ENCODE results near the gene NFS1.
"Not testable (repeated sequence)": the region's sequence is repeated elsewhere in the genome, so short reads cannot be mapped to it uniquely, and the experiment has no call there.

NFS1 gene

DNA sequence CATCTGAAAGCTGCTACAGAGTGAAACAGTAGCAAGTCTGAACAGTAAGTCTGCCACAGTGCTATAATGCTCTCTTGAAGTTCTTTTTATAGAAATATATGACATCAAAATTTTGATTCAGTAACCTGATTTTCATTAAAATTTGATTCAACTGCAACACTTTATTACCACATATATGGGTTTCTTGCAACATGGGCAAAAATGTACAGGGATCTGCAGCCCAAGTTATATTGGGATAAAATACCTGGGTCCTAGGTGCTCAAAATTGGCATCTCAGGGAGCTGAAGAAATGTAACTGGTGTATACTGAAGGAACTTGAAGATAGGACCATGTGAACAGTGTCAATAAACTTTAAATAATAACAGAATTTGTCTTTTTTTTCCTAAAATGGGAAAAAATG lies 10.9 kb upstream of the NFS1 start:
- DNase-seq (ENCODE audit: low read depth in 2 of 2), result no peak

DNA sequence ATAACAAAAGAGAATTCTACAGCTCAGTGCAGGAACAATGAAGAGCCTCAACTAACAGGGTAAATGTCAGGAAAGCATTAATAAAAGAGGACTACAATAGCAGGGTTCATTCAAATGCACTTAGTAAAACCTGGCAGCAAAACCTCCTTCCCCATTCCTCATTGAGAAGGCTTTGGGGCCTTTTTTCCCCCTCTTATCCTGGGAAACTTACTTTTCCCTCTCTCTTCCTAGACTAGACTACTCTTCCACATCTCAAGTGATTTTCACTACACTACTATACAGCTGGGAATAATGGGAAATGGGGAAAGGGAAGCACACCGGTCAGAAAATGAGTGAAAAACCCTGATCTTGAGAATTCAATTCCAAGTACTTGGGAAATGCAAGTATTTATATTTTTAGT lies 10.1 kb upstream of the NFS1 start:
- no peak for DNase-seq (ENCODE audit: low read depth in 2 of 2)

DNA sequence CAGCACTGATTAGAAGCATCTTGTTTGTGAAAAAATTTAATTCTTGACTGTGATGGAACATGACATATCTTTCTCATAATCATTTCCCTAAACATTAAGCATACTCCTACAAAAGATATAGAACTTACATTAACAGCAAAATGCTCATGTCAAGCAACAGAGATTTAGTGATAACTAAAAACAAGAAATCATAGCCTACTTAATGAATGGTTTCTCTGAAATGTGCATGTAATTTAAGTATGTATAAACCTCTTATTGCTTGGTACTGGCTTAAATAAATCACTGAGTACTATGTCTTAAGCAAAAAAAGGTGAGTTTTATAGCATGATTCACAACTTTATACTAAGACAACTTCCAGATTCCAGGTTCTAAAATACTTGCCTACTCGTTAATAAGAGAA lies 9.3 kb upstream of the NFS1 start:
- no peak for DNase-seq (ENCODE audit: low read depth in 2 of 2)

DNA sequence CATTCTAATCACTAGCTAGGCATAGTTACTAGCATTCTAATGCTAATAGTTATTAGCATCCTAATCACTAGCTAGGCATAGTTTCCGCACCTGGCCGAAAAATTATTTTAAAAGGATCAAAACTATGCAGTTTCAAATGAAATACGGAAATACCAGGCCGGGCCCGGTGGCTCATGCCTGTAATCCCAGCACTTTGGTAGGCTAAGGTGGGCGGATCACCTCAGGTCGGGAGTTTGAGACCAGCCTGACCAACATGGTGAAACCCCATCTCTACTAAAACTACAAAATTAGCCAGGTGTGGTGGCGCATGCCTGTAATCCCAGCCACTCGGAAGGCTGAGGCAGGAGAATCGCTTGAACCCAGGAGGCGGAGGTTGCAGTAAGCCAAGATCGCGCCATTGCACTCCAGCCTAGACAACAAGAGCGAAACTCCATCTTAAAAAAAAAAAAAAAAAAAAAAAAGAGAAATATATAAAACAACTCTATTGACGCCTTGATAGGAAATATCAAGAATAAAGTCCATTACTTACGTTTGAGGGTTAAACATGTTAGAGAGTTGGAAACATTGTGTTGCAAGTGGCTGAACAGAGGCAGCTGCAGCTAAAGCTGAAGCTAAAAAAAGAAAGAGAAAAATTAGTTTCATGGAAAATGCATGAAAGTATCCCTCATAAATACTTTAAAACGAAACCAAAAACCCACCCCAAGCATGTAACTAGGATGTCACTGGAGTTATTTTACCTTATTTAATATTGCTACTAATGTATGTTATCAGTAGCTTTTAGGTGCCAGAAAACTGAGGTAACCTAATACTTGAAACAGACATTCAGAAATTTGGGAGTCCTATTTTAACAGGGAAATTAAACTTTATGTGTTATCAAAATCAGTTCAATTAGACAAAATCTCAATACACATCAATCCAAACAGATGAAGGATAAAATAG lies 7.7 kb upstream of the NFS1 start:
- DNase-seq (ENCODE audit: low read depth in 2 of 2), result not testable (repeated sequence)

- DNase-seq (ENCODE audit: low read depth in 2 of 2), result not testable (repeated sequence)
Observed at GRCh38 chr20:35705894-35706293, 6.7 kb upstream of the NFS1 start.

DNA sequence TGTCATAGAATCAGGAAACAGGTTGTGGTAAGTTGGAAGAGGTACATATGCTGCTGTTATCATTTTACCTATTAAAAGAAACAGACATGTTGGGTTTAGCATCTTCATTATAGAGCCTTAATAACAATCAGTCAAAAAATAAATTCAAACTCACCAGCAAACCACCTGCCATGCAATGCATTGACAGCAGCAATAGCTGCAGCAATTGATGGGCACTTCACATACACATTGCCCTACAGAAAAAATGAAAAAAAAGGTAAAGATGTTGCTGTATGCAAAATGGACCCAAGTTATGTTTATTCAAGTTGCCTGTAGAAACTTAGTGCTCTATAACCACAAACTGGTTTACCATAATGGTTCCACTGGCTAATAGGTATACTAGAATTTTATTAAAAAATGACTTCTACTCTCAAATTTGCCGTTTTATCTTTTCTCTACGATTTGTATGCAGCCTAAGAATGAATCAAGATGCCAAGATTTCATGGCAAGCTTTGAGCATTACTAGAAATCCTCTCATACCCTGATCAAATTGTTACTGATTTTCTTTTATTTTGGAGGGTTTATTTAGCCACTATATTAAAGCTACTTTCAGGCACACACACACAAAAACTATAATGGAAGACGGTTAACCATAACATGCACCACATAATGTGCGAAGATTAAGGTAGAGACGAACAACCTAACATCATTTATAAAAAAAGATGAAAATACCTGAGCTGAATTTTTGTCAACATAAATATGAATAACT lies 5.5 kb upstream of the NFS1 start:
- DNase-seq (ENCODE audit: low read depth in 2 of 2), result no peak

GRCh38 chr20:35702824-35703695 lies 3.9 kb upstream of the NFS1 start:
- no peak for DNase-seq (ENCODE audit: low read depth in 2 of 2)

DNA sequence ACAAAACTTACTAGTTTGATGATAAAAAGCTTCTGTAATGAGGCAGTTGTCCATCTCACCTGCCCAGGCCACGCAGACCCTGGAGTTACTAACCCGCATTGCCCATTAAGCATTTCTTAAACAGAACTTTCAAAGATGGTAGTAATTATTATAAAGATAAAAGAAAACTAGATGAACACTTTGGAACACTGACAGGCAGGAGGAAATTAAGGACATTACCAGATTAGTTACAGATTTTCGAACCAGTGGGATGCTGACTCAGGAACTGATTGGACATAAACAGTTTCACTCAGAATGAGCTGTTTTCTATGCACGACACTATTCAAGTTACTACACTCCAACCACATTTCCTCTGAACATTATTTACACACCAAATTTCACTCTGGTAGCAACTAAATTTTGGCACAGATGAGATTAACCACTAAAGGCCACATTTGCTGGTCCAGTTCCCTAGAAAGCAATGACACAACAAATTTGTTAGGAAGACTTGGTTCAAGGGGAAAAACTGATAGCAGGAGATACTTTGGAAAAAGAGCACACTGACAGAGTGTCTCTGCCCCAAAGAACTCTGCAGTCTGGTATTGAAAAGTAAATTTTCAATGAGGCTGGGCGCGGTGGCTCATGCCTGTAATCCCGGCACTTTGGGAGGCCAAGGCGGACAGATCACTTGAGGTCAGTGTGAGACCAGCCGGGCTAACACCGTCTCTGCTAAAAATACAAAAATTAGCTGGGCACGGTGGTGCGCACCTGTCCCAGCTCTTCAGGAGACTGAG lies 3.1 kb upstream of the NFS1 start:
- no peak for DNase-seq (ENCODE audit: low read depth in 2 of 2)

DNA sequence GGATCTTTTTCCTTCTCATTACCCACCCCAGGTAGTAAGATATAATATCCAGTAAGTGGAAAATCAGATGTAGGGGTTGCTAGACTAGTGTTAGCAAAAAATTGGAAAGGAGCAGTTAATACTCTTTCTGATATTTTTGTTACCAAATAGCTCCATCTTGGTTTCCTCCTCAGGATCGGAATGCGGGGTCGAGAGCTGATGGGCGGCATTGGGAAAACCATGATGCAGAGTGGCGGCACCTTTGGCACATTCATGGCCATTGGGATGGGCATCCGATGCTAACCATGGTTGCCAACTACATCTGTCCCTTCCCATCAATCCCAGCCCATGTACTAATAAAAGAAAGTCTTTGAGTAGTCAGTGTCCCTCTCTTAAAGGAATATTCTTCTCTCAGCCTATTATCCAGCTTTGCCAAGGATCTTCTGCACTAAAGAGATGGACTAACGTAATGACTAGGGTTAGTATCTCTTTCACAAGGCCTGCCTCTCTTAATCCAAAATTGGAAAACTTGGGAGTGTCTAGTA lies 1.5 kb upstream of the NFS1 start:
- DNase-seq (ENCODE audit: low read depth in 2 of 2), result no peak

GRCh38 chr20:35699957-35700624 lies 939 bp upstream of the NFS1 start:
- no peak for DNase-seq (ENCODE audit: low read depth in 2 of 2)

DNA sequence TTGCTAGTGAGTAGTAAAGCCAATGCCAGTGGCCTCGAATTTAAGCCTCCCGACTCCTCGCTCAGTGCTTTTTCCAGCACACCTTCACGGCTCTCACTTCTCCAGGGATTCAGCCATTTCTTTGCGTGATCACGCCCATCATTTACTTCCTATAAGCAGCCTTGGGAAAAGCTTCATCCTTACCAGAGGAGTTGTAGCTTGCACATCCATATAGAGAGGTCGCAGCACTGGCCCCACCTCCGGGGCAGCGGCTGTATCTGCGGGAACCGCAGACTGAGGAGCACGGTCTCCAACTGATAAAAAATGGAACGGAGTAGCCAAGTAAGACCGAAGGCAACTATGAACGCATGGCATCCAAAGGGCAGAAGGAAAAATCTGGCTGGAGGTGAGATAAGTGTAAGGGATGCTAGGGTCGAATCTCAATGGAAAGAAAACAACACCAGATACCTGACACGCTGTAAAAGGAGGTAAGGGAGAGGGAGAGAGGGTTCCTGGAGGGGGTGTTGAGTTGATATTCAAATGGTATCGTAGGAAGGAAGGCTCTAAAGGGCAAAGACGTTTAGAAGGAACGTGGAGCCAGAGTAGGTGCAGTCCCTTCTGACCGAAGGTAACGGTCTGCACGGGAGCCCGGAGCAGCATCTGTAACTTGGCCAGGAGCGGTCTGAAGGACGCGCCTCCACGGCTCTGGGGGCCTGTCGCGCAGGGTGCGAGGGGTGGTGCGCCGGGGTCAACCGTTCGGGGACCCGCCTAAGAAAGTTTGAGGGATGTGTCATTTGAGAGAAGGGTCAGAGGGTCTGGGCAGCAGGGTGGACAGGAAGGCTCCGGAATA lies 640 bp downstream of the NFS1 start:
- no peak for DNase-seq (ENCODE audit: low read depth in 2 of 2)

DNA sequence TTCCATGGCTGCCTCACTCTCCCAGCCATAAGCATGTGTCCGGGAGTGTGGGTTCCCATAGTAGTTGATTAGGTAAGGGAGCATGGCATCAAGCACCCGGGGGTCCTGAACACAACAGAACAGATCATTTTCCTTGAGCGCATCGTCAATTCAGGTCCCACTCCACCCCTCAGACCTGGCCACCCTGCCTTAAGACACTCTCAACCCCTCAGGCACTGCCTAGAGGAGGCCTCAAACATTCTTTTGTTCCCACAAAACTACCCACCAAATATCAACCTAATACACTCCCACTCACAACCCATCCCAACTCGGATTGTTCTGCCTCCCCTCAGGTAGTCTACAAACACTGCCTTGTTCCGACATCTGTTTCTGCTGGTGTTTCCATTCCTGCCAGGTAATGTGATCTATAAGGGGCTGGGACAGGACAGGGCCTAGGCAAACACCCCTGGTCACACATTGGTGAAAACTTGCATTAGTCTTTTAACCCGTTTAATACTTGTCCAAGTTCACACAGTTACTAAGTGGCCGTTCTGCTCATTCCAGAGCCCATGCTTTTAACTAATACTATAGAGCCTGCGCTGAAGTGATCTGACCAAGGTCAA lies 1.4 kb downstream of the NFS1 start:
- DNase-seq (ENCODE audit: low read depth in 2 of 2), result no peak

DNA sequence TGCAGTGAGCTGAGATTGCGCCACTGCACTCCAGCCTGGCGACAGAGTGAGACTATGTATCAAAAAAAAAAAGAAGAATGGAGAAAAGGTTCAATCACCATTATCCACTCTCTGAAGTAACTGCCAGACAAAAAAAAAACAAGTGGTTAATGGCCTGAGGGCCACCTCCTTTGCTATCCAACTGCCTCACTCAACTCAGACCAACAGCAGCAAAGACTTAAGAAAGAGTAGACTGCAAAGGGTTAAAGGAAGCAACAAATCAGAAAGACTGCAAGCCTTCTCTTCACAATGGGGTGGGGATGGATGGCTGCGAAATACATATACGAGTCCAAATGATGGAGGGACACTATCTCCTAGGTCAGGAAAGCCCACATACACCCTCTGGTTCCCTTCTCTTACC lies 3.2 kb downstream of the NFS1 start:
- DNase-seq (ENCODE audit: low read depth in 2 of 2), result no peak

DNA sequence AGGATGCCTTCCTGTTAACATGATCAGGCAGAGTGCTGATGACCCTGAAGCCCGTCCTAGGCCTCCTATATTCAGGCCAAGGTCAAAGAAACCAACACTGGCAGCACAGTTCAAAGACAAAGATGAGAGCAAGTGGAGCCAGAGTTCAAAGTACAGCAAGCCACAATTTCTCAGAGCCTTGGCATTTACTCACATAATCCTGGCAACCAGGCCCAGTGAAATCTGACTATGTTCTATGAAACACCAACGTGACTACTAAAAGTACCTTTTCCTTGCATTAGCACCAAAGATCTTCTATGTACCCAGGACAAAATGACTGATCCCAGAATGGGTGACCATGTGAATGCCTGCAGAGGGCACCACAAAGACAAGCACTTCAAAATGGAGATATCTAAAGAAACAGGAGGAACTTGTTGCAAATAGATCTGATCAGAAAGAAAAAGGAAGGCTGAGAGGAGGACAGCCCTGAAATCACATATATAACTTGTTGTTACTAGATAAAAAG lies 3.9 kb downstream of the NFS1 start:
- DNase-seq (ENCODE audit: low read depth in 2 of 2), result no peak

DNA sequence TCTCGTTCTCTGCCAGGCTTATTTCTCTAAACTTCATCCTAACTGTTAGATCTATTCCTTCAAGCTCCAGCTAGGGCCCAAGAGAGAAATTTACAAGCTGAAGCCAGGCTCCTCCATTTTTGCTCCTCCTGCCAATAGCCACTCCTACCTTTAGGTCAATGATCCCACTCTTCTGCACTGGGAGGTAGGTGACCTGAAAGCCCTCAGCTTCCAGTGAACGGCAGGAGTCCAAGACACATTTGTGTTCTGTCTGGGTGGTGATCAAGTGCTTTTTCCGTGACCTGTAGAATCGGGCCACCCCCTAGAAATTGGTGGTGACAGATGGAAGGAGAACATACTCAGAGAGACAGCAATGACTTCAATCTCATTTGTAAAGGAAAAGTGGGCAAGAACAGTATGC lies 8.9 kb downstream of the NFS1 start:
- DNase-seq (ENCODE audit: low read depth in 2 of 2), result no peak

DNA sequence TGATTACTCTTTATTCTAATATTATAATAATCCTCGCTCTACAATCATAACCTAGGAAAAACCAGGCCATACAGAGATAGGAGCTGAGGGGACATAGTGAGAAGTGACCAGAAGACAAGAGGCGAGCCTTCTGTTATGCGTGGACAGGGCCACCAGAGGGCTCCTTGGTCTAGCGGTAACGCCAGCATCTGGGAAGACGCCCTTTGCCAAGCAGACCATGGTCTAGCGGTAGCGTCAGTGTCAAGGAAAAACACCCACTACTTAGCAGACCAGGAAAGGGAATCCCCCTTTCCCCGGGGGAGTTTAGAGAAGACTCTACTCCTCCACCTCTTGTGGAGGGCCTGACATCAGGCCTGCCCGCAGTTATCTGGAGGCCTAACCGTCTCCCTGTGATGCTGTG lies 12.3 kb downstream of the NFS1 start:
- DNase-seq (ENCODE audit: low read depth in 2 of 2), result not testable (repeated sequence)

GRCh38 chr20:35685368-35685767 lies 13.8 kb downstream of the NFS1 start:
- DNase-seq (ENCODE audit: low read depth in 2 of 2), result not testable (repeated sequence)

- DNase-seq (ENCODE audit: low read depth in 2 of 2), result no peak
Observed at GRCh38 chr20:35681960-35682359, 17.2 kb downstream of the NFS1 start.

Data from stimulated activated CD4-positive, alpha-beta T cell treated with anti-CD3 and anti-CD28 coated beads, Interleukin-1b, Interleukin-23, amount 100 ng/mL, for 4 hours (primary cell).